Epithelial cell of alveolus of lung (primary cell): ENCODE data around the gene PARP12. TPM values are rescaled to one million over a fixed set of nuclear protein-coding genes. Genes with fewer than 3 reads are reported as not detected.

ENCODE experiments used
- total RNA-seq: library from RNA; depleted of rRNA; stranded (reverse); fragments of >200 nt; gene quantifications from 2 replicates; pipeline ENCODE4 v1.2.1, GENCODE V29; 2015

The PARP12 gene
- total RNA-seq: 8.6 and 20.6 TPM in 2 replicates

GRCh38 chr7:140062528-140063299 lies at the start of gene PARP12:
PARP12 (minus strand) TSS chr7:140062951; CDS start chr7:140062847, 104 bp downstream.

Other genes with a start within 250 kb of the PARP12 start
- gene TBXAS1, start 233.7 kb downstream of the PARP12 start, total RNA-seq: 5.3 and 6.1 TPM in 2 replicates
- gene KDM7A, start 114.0 kb upstream of the PARP12 start, total RNA-seq: 3.4 and 3.5 TPM in 2 replicates